Endothelial cell of umbilical vein (primary cell): ENCODE measurements around the gene CTDP1. TPM values are rescaled to one million over a fixed set of nuclear protein-coding genes. Genes with fewer than 3 reads are reported as not detected.

Experiments
- BruUV-seq: library from RNA; stranded (reverse); fragments of 400-500 nt; replicated peaks from 2 replicates; lab custom pipeline; 2021; lab: Mats Ljungman, UMichigan
- CTCF ChIA-PET: fragments of 300-600, 350-600 bp; sonication (Branson Sonifier 250); formaldehyde crosslinking; loops from one replicate; lab custom pipeline; 2021; ENCODE audit warnings: antibody characterized with exemption, inconsistent platforms; lab: Charles Lee
- POLR2A ChIA-PET: fragments of 300-600, 350-600 bp; sonication (Branson Sonifier 250); formaldehyde crosslinking; loops from one replicate; lab custom pipeline; 2021; ENCODE audit warnings: antibody characterized with exemption, inconsistent platforms; lab: Charles Lee
- DNase-seq: peaks from one replicate; pipeline ENCODE4 v3.0.0-alpha.2; 2011; ENCODE audit warnings: low read depth, low spot score
- FAIRE-seq: peaks from 2 replicates; lab custom pipeline; 2011; peaks lifted over from hg19 to GRCh38; lab: Jason Lieb, UNC
- H2AFZ ChIP-seq: 2 replicates; pipeline ENCODE4 v1.6.0; 2012; ENCODE audit warnings: low read depth, low read length, control low read depth, inconsistent platforms
- H3K27ac ChIP-seq: 2 replicates; pipeline ENCODE4 v1.5.1; 2011; ENCODE audit warnings: low read depth, mild to moderate bottlenecking, control low read depth, low read length, moderate library complexity; ENCODE audit not compliant: insufficient read depth
- H3K27me3 ChIP-seq, 2 experiments: 2 replicates each; pipeline versions ENCODE4 v1.6.0 to v1.6.1; 2011; ENCODE audit warnings: low read length in 2 of 2, mixed read lengths in 1 of 2; ENCODE audit not compliant: control insufficient read depth in 2 of 2, insufficient read depth in 2 of 2
- H3K36me3 ChIP-seq, 2 experiments: 2 replicates in 1 of 2; 3 replicates in 1 of 2; pipeline ENCODE4 v1.5.1; 2011; ENCODE audit warnings: low read length in 2 of 2, mild to moderate bottlenecking in 1 of 2, moderate library complexity in 1 of 2; ENCODE audit not compliant: control insufficient read depth in 2 of 2, insufficient read depth in 2 of 2; ENCODE audit errors: extremely low read depth in 1 of 2
- H3K4me1 ChIP-seq: 3 replicates; pipeline ENCODE4 v1.5.1; 2011; ENCODE audit warnings: mild to moderate bottlenecking, low read length; ENCODE audit not compliant: control insufficient read depth, insufficient read depth; ENCODE audit errors: extremely low read depth
- H3K4me2 ChIP-seq: 2 replicates; pipeline ENCODE4 v1.6.1; 2011; ENCODE audit warnings: low read length, control low read depth, mixed read lengths; ENCODE audit not compliant: insufficient read depth
- H3K4me3 ChIP-seq, 3 experiments: fragments of 200-600 bp in 1 of 3; sonication (generic), shearing (Covaris generic) in 1 of 3; replicated peaks in 1 of 3; 2 replicates each; pipeline ENCODE4 v1.5.1; 2011 to 2016; ENCODE audit warnings: control low read depth in 3 of 3, low read length in 3 of 3, mild to moderate bottlenecking in 2 of 3, inconsistent platforms in 1 of 3, low read depth in 1 of 3, moderate library complexity in 1 of 3; ENCODE audit not compliant: insufficient read depth in 1 of 3
- H3K79me2 ChIP-seq: 2 replicates; pipeline ENCODE4 v1.6.0; 2012; ENCODE audit warnings: low read length, inconsistent platforms; ENCODE audit not compliant: control insufficient read depth, insufficient read depth
- H3K9ac ChIP-seq: replicated peaks from 2 replicates; pipeline ENCODE3; 2011; ENCODE audit warnings: low read length, control low read depth; ENCODE audit not compliant: insufficient read depth; ENCODE audit errors: extremely low read depth
- H3K9me1 ChIP-seq: replicated peaks from 3 replicates; pipeline ENCODE4 v1.6.0; 2011; ENCODE audit warnings: mild to moderate bottlenecking, low read length; ENCODE audit not compliant: control insufficient read depth, insufficient read depth; ENCODE audit errors: extremely low read depth
- H3K9me3 ChIP-seq: replicated peaks from 2 replicates; pipeline ENCODE4 v1.5.1; 2012; ENCODE audit warnings: low read length, inconsistent platforms; ENCODE audit not compliant: control insufficient read depth, insufficient read depth
- H4K20me1 ChIP-seq: replicated peaks from 2 replicates; pipeline ENCODE3; 2011; ENCODE audit warnings: mild to moderate bottlenecking, low read length; ENCODE audit not compliant: control insufficient read depth, insufficient read depth; ENCODE audit errors: extremely low read depth
- CTCF ChIP-seq, 2 donors: IDR thresholded peaks; 1 replicate in 1 of 2; 2 replicates in 1 of 2; pipeline ENCODE4 v1.5.1; 2011; ENCODE audit warnings: low read length in 2 of 2, mild to moderate bottlenecking in 2 of 2, moderate library complexity in 2 of 2, control low read depth in 1 of 2, inconsistent platforms in 1 of 2, low read depth in 1 of 2; ENCODE audit not compliant: insufficient read depth in 1 of 2; ENCODE audit errors: extremely low read depth in 1 of 2
- EZH2 ChIP-seq: IDR thresholded peaks from 2 replicates; pipeline ENCODE4 v1.6.1; 2012; ENCODE audit warnings: borderline replicate concordance, low read depth, mild to moderate bottlenecking, moderate library complexity, low read length, inconsistent platforms; ENCODE audit not compliant: severe bottlenecking
- GATA2 ChIP-seq: IDR thresholded peaks from 2 replicates; pipeline ENCODE4 v1.7.0; 2011; ENCODE audit warnings: low read depth, mild to moderate bottlenecking, moderate library complexity, mixed read lengths, low read length; ENCODE audit not compliant: insufficient read length, insufficient read depth
- JUN ChIP-seq: IDR thresholded peaks from 2 replicates; pipeline ENCODE4 v1.6.1; 2011; ENCODE audit warnings: borderline replicate concordance, low read depth; ENCODE audit not compliant: insufficient read length, insufficient read depth
- dilution Hi-C: fragments of 300-500 bp; cut with MboI; formaldehyde crosslinking; loops from one replicate; pipeline ENCODE4 v1.15.0; 2019; ENCODE audit warnings: low sequenced_read_pairs; ENCODE audit not compliant: extremely low pct_ligation_motif_present
- intact Hi-C: fragments of 100-400 bp; cut with micrococcal nuclease; formaldehyde crosslinking; loops from one replicate; pipeline ENCODE4 v1.10.0; 2022
- polyA plus RNA-seq, 4 experiments: library from polyadenylated mRNA; depleted of rRNA in 3 of 4; stranded (reverse) in 3 of 4; unstranded in 1 of 4; fragments of >200 nt; gene quantifications; 2 replicates each; pipeline versions ENCODE4 v1.2.1 to v1.2.3, GENCODE V29; 2011 to 2012; ENCODE audit warnings: missing spikeins in 1 of 4
- total RNA-seq: library from RNA; stranded (reverse); gene quantifications from 2 replicates; pipeline ENCODE4 v1.2.3, GENCODE V29; 2021

Gene CTDP1
- total and polyA plus RNA-seq, 2 donors (not counting 3 experiments of a cell fraction or from before 2014, with no cell fraction given) = 15.3 to 27.6 TPM

DNA sequence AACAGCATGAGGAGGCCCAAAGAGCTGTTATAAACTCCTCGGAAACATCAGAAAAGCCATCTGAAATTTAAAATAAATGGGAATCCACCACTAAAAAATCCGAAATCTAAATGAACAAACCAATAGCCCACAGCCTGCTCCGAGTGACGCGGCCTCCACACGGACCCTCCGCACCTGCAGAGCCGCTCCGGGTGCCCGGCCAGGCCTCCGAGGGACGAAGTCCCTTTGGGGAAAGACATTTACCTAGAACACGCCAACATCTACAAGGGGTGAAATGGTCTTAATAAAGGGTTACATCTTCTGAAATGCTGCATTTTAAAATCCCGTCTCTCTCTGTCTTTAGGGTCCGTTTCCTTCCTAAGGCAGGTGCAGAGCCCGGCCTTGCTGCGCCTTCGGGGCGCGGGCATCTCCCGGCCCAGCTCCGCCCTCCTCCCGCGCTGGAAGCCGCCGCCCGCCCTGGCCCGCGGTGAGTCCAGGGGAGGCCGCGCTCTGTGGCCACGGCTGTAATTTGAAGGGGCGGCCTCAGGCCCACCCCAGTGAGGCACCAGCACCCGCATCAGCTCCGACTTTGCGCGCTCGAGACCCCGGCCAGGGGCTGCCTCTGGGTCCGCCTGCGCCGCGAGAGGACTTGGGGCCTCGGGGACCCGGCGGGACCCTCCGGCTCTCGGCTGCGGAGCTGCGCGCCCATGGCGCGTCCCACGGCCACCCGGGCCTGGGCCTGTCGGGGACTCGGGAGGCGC, 42.3 kb upstream of the CTDP1 start:
- dilution Hi-C loops (no loop called here), intact Hi-C loops (no loop called here)
- no peaks in the 10 kb centered on the region for H3K9me1 ChIP-seq
- H3K4me2 ChIP-seq = no peak overlapping the region
- BruUV-seq = no TSS peak
- peaks cover 4 to 14% of the 10 kb centered on the region in 2 experiments for H3K27me3 ChIP-seq
- TF ChIP-seq JUN (no peak), GATA2 (no peak), CTCF (IDR thresholded peaks at IDR 0.05; ENCODE audit: extremely low read depth in 1 of 2, insufficient read depth in 1 of 2, low read depth in 1 of 2, low read length in 2 of 2) (no peak), EZH2 (peak; percentile 86)
- no peak overlapping the region for H3K4me3 ChIP-seq
- H3K79me2 ChIP-seq = no peaks in the 10 kb centered on the region
- no peaks in the 10 kb centered on the region for H4K20me1 ChIP-seq
- POLR2A ChIA-PET = no interaction called here
- no peak overlapping the region for H3K27ac ChIP-seq
- H3K9me3 ChIP-seq = no peaks in the 10 kb centered on the region
- no peak for FAIRE-seq
- no peak overlapping the region for H3K9ac ChIP-seq
- no peak overlapping the region for H2AFZ ChIP-seq
- no peaks in the 10 kb centered on the region for H3K4me1 ChIP-seq
- H3K36me3 ChIP-seq = no peaks in the 10 kb centered on the region
- CTCF ChIA-PET = no interaction called here
- no peak for DNase-seq
